IPS-NIHi7 (cell line): Measurements from ENCODE around the gene HSD3B1.
"Not testable (repeated sequence)": the region's sequence is repeated elsewhere in the genome, so short reads cannot be mapped to it uniquely, and the experiment has no call there.

Experiments used
- DNase-seq: peaks from one replicate; pipeline ENCODE4 v3.0.0; 2012; ENCODE audit warnings: mixed read lengths; ENCODE audit errors: extremely low spot score

HSD3B1 gene

GRCh38 chr1:119490925-119491324, 16.1 kb upstream of the HSD3B1 start:
- no peak for DNase-seq

GRCh38 chr1:119492763-119493162, 14.2 kb upstream of the HSD3B1 start:
- DNase-seq = no peak

- no peak for DNase-seq
Observed at GRCh38 chr1:119504831-119505230, 2.2 kb upstream of the HSD3B1 start.

- DNase-seq = no peak
Observed at GRCh38 chr1:119510046-119510445, 3.0 kb downstream of the HSD3B1 start.

GRCh38 chr1:119515221-119515620, 8.2 kb downstream of the HSD3B1 start:
- DNase-seq = no peak

- no peak for DNase-seq
Observed at GRCh38 chr1:119516247-119516646, 9.2 kb downstream of the HSD3B1 start.

GRCh38 chr1:119516680-119517079, 9.7 kb downstream of the HSD3B1 start:
- DNase-seq = peak; percentile 28

DNA sequence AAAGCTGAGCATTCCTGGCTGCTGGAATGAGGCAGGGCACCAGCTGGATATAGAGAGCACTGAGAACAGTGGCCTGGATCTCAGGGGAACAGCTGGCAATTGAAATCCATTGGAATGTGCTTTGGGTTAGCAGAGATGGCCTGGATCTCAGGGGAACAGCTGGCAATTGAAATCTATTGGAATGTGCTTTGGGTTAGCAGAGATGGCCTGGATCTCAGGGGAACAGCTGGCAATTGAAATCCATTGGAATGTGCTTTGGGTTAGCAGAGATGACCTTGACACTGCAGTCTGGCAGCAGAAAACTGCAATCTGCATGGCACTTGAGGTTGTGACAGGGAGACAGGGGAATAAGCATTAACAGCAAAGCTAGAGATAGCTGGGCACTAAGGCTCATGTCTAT, 10.7 kb downstream of the HSD3B1 start:
- not testable (repeated sequence) for DNase-seq

GRCh38 chr1:119531606-119532323, 24.8 kb downstream of the HSD3B1 start:
- no peak for DNase-seq

- no peak for DNase-seq
Observed at GRCh38 chr1:119532324-119532910, 25.4 kb downstream of the HSD3B1 start.

GRCh38 chr1:119535381-119535780, 28.4 kb downstream of the HSD3B1 start:
- no peak for DNase-seq

- DNase-seq = no peak
Observed at GRCh38 chr1:119537966-119538365, 31.0 kb downstream of the HSD3B1 start.

DNA sequence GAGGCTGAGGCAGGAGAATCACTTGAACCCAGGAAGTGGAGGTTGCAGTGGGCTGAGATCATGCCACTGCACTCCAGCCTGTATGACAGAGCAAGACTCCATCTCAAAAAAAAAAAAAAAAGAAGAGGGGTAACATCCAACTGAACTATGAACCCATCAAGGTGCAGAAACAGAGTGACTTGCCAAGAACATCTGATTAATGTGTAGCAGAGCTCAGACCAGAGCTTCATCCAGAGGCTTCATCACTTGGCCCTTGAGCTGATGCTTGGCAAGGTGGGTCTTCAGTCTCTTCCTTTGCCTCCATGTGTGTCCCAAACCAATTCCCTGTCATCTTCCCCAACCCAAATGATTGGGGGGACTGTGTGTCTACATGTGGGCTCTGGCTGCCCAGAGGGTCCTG, 32.6 kb downstream of the HSD3B1 start:
- no peak for DNase-seq

GRCh38 chr1:119541389-119541788, 34.4 kb downstream of the HSD3B1 start:
- no peak for DNase-seq

- DNase-seq = no peak
Observed at GRCh38 chr1:119542492-119542946, 35.5 kb downstream of the HSD3B1 start.

GRCh38 chr1:119544165-119544762, 37.3 kb downstream of the HSD3B1 start:
- DNase-seq = peak; percentile 63

DNA sequence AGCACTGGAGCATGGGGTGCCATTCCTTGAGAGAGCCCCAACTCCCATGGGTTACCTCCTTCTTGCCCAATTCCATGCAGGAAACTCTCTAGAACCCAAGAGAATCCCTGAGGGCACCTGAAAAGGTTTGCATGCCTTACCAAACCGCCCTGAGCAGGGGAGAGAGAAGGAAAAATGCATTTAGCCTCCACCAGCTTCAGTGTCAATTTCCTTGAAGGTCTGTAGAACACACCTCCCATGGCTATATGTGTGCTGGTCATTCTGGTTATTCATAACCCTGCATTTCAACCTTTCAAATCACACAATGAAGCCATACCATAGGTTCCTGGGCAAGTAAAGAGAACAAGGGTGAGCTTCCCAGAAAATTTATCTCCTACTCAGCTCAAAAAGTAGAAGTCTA, 39.6 kb downstream of the HSD3B1 start:
- no peak for DNase-seq

DNA sequence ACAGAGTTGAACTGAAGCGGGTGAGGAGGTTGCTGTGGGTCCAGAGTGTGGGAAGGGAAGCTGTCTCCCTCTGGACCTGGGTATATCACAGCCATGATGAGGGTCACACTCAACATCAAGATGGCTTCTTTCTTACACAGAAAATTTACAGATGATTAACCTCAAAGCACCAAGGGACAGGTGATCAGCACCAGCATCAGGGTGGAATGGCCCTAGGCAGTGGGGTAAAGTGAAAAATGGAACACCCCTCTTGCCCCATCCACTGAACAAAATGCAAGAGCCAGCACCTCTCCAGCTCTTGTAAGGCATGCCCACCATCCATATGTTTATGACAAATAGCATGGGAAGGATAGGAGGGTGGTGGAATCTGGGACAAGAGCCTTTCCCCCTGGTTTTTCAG, 40.3 kb downstream of the HSD3B1 start:
- no peak for DNase-seq

DNA sequence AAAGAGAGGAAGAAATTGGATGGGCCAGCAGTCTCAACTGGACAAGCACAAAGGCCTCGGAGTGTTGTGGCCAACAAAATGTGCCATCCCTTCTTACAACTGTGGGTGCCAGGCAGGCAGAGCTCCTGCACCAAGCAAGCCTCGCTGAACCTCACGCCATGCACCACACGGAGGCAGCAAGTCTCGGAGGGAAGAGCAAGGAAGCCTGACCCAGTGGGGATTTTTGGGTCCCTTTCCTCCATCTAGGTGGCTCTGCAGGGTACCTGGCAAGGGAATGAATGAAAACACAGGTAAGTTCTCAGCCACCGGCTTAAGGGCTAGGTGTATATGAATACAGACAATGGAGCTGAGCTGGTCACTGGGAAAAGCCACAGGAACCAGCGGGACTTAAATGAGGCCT, 40.8 kb downstream of the HSD3B1 start:
- no peak for DNase-seq

GRCh38 chr1:119549719-119550132, 42.7 kb downstream of the HSD3B1 start:
- DNase-seq = peak; percentile 71

DNA sequence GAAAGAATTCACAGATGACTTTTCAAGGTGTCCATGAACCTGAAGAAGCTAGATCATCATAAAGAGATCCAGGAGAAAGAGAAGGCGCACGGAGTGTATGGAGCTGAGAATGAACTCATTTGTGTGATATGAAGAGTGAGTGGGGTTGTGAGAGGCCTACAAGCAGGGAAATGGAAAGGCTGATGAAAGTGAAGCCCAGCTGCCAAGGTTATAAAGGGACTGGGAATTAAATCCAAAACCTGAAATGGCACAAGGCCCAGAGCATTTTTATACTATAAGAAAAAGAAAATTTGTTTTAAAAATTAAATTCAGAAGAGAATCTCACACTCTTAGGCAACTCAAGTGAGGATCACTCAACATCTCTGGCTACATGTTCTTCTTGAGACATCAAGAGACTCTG, 43.4 kb downstream of the HSD3B1 start:
- no peak for DNase-seq

DNA sequence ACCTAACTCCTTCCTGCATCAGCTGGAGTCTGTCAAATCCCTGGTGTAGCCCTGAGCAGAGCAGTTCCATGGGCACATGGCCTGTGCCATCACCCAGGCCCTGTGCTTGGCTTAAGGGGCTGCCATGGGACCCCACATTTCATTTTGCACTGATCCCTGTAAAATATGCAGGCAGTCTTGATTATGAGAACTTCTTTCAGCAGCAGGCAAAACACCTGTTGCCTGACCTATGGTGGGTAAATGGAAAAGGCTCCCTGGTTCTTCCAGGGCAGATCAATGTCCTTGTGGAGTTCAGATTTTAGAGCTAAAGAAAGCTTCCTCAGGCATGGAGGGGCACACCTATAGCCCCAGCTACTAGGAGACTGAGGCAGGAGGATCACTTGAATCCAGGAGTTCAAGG, 44.2 kb downstream of the HSD3B1 start:
- DNase-seq = no peak

GRCh38 chr1:119552656-119553055, 45.6 kb downstream of the HSD3B1 start:
- not testable (repeated sequence) for DNase-seq
